ENCODE data around the gene GPR89B.
A peak's percentile ranks its signal among the peaks of the same experiment; 100 is the strongest.
"Not testable (repeated sequence)": the region's sequence is repeated elsewhere in the genome, so short reads cannot be mapped to it uniquely, and the experiment has no call there.

The GPR89B gene

DNA sequence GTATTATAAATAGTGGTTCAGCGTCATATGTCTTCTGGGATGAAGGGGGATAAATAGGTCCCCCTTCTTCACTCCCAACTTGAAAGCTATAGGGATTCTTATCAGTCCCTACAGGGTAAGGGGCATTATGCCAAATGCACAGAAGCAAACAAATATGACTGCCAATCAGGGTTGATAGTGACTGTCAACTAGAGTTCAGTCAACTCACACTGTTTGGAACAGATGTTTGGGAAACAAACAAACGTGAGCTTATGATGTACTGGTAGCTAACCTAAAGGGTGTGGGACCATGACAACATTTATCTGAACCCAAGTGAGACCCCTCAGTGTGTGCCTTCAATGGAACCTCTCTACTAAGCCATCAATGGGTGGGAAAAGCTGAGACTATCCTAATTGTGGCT is 67.9 kb downstream of the GPR89B start:
- not testable (repeated sequence) for H3K36me3 ChIP-seq (ENCODE audit: control insufficient read depth, insufficient read depth, low read length, severe bottlenecking)

GRCh38 chr1:148007724-148008123 is 79.5 kb downstream of the GPR89B start:
- not testable (repeated sequence) for H3K4me3 ChIP-seq (ENCODE audit: low read length); H3K36me3 ChIP-seq (ENCODE audit: control insufficient read depth, insufficient read depth, low read length, severe bottlenecking); H3K4me1 ChIP-seq (ENCODE audit: control insufficient read depth, insufficient read depth, low read length); H3K9ac ChIP-seq (ENCODE audit: low read length); DNase-seq (ENCODE audit: low read depth); H3K9me3 ChIP-seq (ENCODE audit: control insufficient read depth, low read length); H3K27me3 ChIP-seq (replicated peaks; ENCODE audit: control insufficient read depth, insufficient read depth, low read length)

More for the DNA sequence above, 67.9 kb downstream of the GPR89B start:
- H3K9me3 ChIP-seq (ENCODE audit: control insufficient read depth, low read length); H3K27me3 ChIP-seq (replicated peaks; ENCODE audit: control insufficient read depth, insufficient read depth, low read length); H3K4me1 ChIP-seq (ENCODE audit: control insufficient read depth, insufficient read depth, low read length); H3K9ac ChIP-seq (ENCODE audit: low read length); H3K4me3 ChIP-seq (ENCODE audit: low read length); DNase-seq (ENCODE audit: low read depth): not testable (repeated sequence)

DNA sequence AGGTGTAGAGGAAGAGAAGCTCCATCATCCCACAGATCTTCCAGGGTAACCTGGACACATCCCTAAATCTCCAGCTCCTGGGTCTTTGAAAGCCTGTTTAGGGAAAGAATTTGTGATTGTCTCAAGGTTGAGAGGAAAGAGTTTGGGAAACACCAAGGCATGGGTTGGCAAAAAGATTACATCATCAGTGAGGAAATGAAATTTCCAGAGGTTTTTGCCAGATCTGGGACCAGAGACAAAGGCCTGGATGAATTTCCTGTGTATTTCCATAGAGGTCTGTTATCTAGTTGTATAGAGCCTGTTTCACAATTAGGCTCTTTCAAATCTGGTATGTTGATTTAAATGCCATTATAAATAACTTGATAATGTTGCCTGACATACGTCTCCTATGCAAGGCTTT is 82.3 kb downstream of the GPR89B start:
- no peak for DNase-seq (ENCODE audit: low read depth)

DNA sequence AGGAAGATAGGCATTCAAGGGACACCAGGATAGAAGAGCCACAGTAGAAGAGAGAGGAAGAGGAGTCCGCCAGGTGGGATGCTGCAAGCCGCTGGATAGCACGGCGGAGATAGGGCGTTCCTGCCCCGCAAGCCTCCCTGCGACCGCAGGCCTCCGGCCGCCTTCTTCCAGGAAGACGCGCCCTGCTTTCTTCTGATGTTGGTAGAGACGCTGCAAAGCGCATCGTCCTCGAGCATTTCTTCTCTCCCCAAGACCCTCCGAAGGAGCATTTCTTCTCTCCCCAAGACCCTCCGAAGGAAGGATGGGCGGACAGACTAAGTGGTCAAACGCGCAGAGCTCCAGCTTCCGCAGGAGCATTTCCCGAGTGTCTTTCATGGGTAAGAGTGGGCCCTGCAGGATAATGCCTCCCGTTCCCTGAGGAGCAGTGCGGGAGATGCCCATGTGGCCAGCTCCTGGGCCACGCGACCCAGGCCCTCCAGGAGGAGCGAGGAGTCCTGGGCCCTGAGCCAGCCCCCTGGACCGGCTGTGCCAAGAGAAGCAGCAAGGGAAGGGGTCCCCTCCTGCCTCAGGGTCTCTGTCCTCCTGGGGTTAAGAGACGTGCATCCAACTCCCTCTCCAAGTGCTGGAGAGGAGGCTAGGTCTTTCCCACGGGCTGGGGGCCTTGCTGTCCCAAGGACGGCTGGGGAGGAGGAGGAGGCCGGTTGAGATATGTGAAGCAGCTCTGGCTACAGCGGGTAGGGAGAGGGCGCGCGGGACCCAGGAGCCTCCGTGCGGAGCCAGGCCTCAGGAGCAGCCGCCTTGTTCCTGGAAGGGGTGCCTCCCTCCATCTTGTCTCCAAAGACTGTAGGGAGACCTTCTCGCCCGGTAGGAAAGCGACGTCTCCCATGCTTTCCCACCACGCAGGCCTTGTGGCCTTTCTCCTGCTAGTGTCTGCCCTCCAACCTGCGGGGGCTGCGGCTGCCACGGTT is 85.2 kb downstream of the GPR89B start:
- H3K27me3 ChIP-seq (replicated peaks; ENCODE audit: control insufficient read depth, insufficient read depth, low read length); DNase-seq (ENCODE audit: low read depth); H3K4me1 ChIP-seq (ENCODE audit: control insufficient read depth, insufficient read depth, low read length); H3K9ac ChIP-seq (ENCODE audit: low read length); H3K36me3 ChIP-seq (ENCODE audit: control insufficient read depth, insufficient read depth, low read length, severe bottlenecking); H3K4me3 ChIP-seq (ENCODE audit: low read length); H3K9me3 ChIP-seq (ENCODE audit: control insufficient read depth, low read length): not testable (repeated sequence)

More for the DNA sequence above, 82.3 kb downstream of the GPR89B start:
- Histone ChIP-seq H3K36me3 (ENCODE audit: control insufficient read depth, insufficient read depth, low read length, severe bottlenecking) (no peaks in the 10 kb centered on the region), H3K9ac (ENCODE audit: low read length) (no peak overlapping the region), H3K4me3 (ENCODE audit: low read length) (no peak overlapping the region), H3K27me3 (replicated peaks; ENCODE audit: control insufficient read depth, insufficient read depth, low read length) (peaks cover 4% of the 10 kb centered on the region), H3K4me1 (ENCODE audit: control insufficient read depth, insufficient read depth, low read length) (no peaks in the 10 kb centered on the region), H3K9me3 (ENCODE audit: control insufficient read depth, low read length) (no peaks in the 10 kb centered on the region)

- H3K9ac ChIP-seq (ENCODE audit: low read length); H3K36me3 ChIP-seq (ENCODE audit: control insufficient read depth, insufficient read depth, low read length, severe bottlenecking); H3K4me1 ChIP-seq (ENCODE audit: control insufficient read depth, insufficient read depth, low read length); H3K9me3 ChIP-seq (ENCODE audit: control insufficient read depth, low read length); H3K27me3 ChIP-seq (replicated peaks; ENCODE audit: control insufficient read depth, insufficient read depth, low read length); DNase-seq (ENCODE audit: low read depth): not testable (repeated sequence)
- peak overlapping the region; percentile 27 for H3K4me3 ChIP-seq (ENCODE audit: low read length)
These were observed 86.3 kb downstream of the GPR89B start for GRCh38 chr1:148014289-148015200.

DNA sequence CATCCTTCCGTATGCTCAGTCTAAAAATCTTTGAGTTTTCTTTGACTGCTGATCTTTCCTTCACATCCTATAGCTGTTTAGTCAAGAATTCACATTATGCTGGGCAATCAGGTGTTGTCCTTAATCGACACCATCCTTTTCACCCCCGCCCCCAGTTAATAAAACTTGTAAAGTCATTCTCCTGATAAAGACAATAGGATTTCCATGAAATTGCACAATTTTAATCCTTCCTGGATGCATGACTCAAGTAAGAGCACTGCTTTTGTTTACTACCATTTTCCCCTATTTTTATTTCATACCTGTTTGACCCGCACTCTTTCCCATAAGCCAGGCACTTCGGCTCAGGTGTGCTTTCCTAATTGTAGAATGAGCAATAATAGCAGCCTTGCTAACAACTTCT is 96.7 kb downstream of the GPR89B start:
- H3K36me3 ChIP-seq (ENCODE audit: control insufficient read depth, insufficient read depth, low read length, severe bottlenecking); H3K9ac ChIP-seq (ENCODE audit: low read length); H3K4me3 ChIP-seq (ENCODE audit: low read length); H3K27me3 ChIP-seq (replicated peaks; ENCODE audit: control insufficient read depth, insufficient read depth, low read length); H3K4me1 ChIP-seq (ENCODE audit: control insufficient read depth, insufficient read depth, low read length); DNase-seq (ENCODE audit: low read depth); H3K9me3 ChIP-seq (ENCODE audit: control insufficient read depth, low read length): not testable (repeated sequence)

GRCh38 chr1:148027004-148027403 is 98.8 kb downstream of the GPR89B start:
- not testable (repeated sequence) for H3K9me3 ChIP-seq (ENCODE audit: control insufficient read depth, low read length); H3K36me3 ChIP-seq (ENCODE audit: control insufficient read depth, insufficient read depth, low read length, severe bottlenecking); H3K4me3 ChIP-seq (ENCODE audit: low read length); DNase-seq (ENCODE audit: low read depth); H3K9ac ChIP-seq (ENCODE audit: low read length); H3K27me3 ChIP-seq (replicated peaks; ENCODE audit: control insufficient read depth, insufficient read depth, low read length); H3K4me1 ChIP-seq (ENCODE audit: control insufficient read depth, insufficient read depth, low read length)

DNA sequence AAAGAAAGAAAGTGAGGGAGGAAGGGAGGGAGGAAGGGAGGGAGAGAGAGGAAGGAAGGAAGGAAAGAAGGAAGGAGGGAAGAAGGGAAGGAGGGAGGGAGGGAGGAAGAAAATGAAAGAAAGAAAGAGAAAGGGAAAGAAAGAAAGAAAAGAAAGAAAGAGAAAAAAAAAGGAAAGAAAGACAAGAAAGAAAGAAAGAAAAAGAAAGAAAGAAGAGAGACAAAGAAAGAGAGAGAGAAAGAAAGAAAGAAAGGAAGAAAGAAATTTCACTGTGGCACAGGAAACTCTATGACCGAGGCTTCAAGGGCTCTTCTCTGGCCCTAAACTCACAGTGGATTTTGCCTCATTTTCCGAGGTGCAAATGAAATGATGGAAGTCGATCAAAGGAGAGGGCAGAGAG is 104.0 kb downstream of the GPR89B start:
- H3K4me1 ChIP-seq (ENCODE audit: control insufficient read depth, insufficient read depth, low read length); H3K4me3 ChIP-seq (ENCODE audit: low read length); H3K9ac ChIP-seq (ENCODE audit: low read length); H3K27me3 ChIP-seq (replicated peaks; ENCODE audit: control insufficient read depth, insufficient read depth, low read length); H3K9me3 ChIP-seq (ENCODE audit: control insufficient read depth, low read length); H3K36me3 ChIP-seq (ENCODE audit: control insufficient read depth, insufficient read depth, low read length, severe bottlenecking); DNase-seq (ENCODE audit: low read depth): not testable (repeated sequence)

DNA sequence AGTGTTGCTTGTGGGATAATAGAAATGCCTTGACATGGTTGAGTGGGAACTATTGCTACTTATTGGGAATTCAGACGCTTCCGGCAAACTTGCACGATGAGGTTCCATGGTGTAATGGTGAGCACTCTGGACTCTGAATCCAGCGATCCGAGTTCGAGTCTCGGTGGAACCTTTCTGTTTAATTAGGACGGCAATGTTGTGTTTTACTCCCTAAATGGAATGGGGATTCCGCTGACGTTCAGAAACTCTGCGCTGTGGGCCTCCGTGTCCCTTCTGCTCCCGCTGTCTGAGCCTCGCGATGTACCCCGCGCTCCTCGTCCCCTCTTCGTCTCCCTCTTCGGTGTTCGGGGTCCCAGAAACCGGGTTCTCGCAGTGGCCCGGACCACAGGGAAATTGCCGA is 104.5 kb downstream of the GPR89B start:
- not testable (repeated sequence) for DNase-seq (ENCODE audit: low read depth); H3K27me3 ChIP-seq (replicated peaks; ENCODE audit: control insufficient read depth, insufficient read depth, low read length); H3K9me3 ChIP-seq (ENCODE audit: control insufficient read depth, low read length); H3K4me1 ChIP-seq (ENCODE audit: control insufficient read depth, insufficient read depth, low read length); H3K9ac ChIP-seq (ENCODE audit: low read length); H3K4me3 ChIP-seq (ENCODE audit: low read length); H3K36me3 ChIP-seq (ENCODE audit: control insufficient read depth, insufficient read depth, low read length, severe bottlenecking)

DNA sequence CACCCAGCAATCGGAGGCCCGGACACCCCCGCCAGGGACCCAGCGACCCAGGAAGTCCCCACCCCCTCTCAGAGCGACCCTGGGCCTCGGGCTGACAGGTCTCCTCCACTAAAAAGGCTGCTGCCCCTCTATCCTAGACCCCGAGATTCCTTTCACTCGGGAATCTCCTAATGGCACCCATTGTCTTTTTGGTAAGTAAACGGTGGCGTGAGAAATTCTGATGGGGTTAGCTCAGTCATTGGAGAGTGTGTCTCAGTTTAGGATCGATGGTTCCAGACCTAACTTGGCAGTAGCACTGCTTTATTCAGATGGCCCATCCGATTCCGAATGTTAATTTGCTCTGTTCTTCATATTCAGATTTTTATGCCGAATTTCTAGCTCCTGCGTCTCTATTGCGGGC is 104.9 kb downstream of the GPR89B start:
- not testable (repeated sequence) for H3K9ac ChIP-seq (ENCODE audit: low read length); H3K27me3 ChIP-seq (replicated peaks; ENCODE audit: control insufficient read depth, insufficient read depth, low read length); H3K9me3 ChIP-seq (ENCODE audit: control insufficient read depth, low read length); DNase-seq (ENCODE audit: low read depth); H3K36me3 ChIP-seq (ENCODE audit: control insufficient read depth, insufficient read depth, low read length, severe bottlenecking); H3K4me1 ChIP-seq (ENCODE audit: control insufficient read depth, insufficient read depth, low read length)
- peak overlapping the region; percentile 54 for H3K4me3 ChIP-seq (ENCODE audit: low read length)

DNA sequence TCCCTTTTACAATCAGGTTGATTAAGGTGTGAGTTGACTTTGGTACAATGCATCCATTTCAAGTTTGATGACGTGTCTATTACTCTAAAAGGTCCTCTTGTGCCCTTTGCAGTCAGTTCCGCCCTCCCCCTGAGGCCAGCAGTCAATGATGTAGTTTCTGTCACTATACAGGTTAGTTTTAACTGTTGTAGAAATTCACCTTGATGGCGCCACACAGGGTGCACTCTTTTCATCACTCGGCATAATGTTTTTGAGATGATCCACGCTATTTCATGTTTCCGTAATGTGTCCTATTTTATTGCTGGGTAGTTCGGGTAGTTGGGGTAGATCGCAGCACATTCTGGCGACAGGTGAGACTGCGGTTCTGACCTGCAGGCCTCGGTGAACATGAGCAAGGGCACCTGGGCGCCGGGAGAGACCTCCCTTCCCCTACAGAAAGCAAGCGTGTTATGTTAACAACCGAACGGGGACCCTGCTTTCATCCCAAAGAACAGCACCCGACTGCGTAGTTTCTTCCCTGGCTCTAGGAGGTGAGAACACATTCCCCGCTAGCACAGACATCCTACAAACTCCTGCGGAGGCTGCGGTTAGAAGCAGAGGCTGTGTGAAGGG is 109.7 kb downstream of the GPR89B start:
- H3K9ac ChIP-seq (ENCODE audit: low read length); H3K27me3 ChIP-seq (replicated peaks; ENCODE audit: control insufficient read depth, insufficient read depth, low read length); DNase-seq (ENCODE audit: low read depth); H3K9me3 ChIP-seq (ENCODE audit: control insufficient read depth, low read length); H3K4me1 ChIP-seq (ENCODE audit: control insufficient read depth, insufficient read depth, low read length); H3K36me3 ChIP-seq (ENCODE audit: control insufficient read depth, insufficient read depth, low read length, severe bottlenecking): not testable (repeated sequence)
- peak overlapping the region; percentile 77 for H3K4me3 ChIP-seq (ENCODE audit: low read length)
